VCaP (cell line): ENCODE data around the gene ZDHHC11B.

Experiments used
- H3K27ac ChIP-seq: fragments of 450-650 bp; 2 replicates; pipeline ENCODE4 v1.5.1; 2017
- CTCF ChIP-seq: fragments of 450-650 bp; conservative IDR thresholded peaks from 2 replicates; pipeline ENCODE4 v1.5.1; 2017; ENCODE audit warnings: mild to moderate bottlenecking, moderate library complexity

ZDHHC11B gene

GRCh38 chr5:663436-664342, 120.8 kb downstream of the ZDHHC11B start:
- H3K27ac ChIP-seq = no peak overlapping the region
- no peak for TF ChIP-seq CTCF

- TF ChIP-seq CTCF = no peak
- no peak overlapping the region for H3K27ac ChIP-seq
These were observed 121.6 kb downstream of the ZDHHC11B start for GRCh38 chr5:662751-663435.

GRCh38 chr5:661891-662750, 122.4 kb downstream of the ZDHHC11B start:
- TF ChIP-seq CTCF = no peak

GRCh38 chr5:660491-661030, 124.0 kb downstream of the ZDHHC11B start:
- no peak overlapping the region for H3K27ac ChIP-seq
- no peak for TF ChIP-seq CTCF

More at GRCh38 chr5:661891-662750, 122.4 kb downstream of the ZDHHC11B start:
- no peak overlapping the region for H3K27ac ChIP-seq
